ENCODE data around the gene EPB41L1. TPM values are rescaled to one million over a fixed set of nuclear protein-coding genes. Genes with fewer than 3 reads are reported as not detected.

Gene EPB41L1
- total RNA-seq, 1 experiment from 2014 or later, result 38.7 TPM

DNA sequence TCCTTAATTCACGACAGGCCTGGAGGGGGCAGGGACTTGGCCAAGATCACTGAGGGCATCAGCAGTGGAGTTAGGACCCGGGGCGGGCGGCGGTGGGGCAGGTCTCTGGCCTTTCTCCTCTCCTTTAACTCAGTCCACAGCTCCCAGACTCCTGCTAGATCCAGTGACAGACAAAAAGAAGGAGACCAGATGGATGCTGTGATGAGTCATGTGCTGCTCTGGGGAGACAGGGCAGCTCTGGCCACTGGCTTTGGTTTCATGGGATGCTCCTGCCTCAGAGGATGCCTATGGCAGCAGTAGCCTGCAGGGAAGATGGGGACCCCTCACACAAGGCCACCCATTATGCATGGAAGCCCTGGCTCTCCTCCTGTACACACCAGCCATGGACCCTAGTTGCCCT, 20.5 kb downstream of the EPB41L1 start:
- ATAC-seq (no peak), DNase-seq (ENCODE audit: low spot score) (no peak)
- Mint-ChIP-seq H3K4me3 (no peak overlapping the region), H3K36me3 (no peaks in the 10 kb centered on the region), H3K9me3 (no peaks in the 10 kb centered on the region), H3K27ac (no peak overlapping the region), H3K27me3 (ENCODE audit: low read depth) (no peaks in the 10 kb centered on the region), H3K4me1 (peaks cover 18% of the 10 kb centered on the region)
- ChIA-PET POLR2A (no interaction called here), CTCF (interaction anchor here (1.0 to 4.8 kb wide), 4 partner anchors 18 to 264 kb away, joined by 3 to 32 read pairs (median 3); no protein-coding TSS in a partner anchor)
- TF ChIP-seq OVOL2 (CRISPR knock-in tag; IDR thresholded peaks at IDR 0.05; ENCODE audit: borderline replicate concordance) (no peak), ZBTB21 (CRISPR knock-in tag; IDR thresholded peaks at IDR 0.05; ENCODE audit: borderline replicate concordance) (no peak), CREM (CRISPR knock-in tag; IDR thresholded peaks at IDR 0.05) (no peak), RELA (CRISPR knock-in tag; IDR thresholded peaks at IDR 0.05; ENCODE audit: borderline replicate concordance) (no peak), TCF7 (CRISPR knock-in tag; IDR thresholded peaks at IDR 0.05; ENCODE audit: low read depth) (no peak), SOX15 (CRISPR knock-in tag; IDR thresholded peaks at IDR 0.05) (no peak), ZNF423 (CRISPR knock-in tag; IDR thresholded peaks at IDR 0.05) (no peak), ZNF232 (CRISPR knock-in tag; IDR thresholded peaks at IDR 0.05) (no peak), FOXK1 (CRISPR knock-in tag; IDR thresholded peaks at IDR 0.05) (no peak), HMGA2 (CRISPR knock-in tag; IDR thresholded peaks at IDR 0.05) (no peak), FOXJ3 (CRISPR knock-in tag; IDR thresholded peaks at IDR 0.05; ENCODE audit: borderline replicate concordance) (no peak)
- TF ChIP-seq, protein P1, sequence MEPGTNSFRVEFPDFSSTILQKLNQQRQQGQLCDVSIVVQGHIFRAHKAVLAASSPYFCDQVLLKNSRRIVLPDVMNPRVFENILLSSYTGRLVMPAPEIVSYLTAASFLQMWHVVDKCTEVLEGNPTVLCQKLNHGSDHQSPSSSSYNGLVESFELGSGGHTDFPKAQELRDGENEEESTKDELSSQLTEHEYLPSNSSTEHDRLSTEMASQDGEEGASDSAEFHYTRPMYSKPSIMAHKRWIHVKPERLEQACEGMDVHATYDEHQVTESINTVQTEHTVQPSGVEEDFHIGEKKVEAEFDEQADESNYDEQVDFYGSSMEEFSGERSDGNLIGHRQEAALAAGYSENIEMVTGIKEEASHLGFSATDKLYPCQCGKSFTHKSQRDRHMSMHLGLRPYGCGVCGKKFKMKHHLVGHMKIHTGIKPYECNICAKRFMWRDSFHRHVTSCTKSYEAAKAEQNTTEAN (CRISPR knock-in tag; IDR thresholded peaks at IDR 0.05), result no peak
- TF ChIP-seq, protein P2, sequence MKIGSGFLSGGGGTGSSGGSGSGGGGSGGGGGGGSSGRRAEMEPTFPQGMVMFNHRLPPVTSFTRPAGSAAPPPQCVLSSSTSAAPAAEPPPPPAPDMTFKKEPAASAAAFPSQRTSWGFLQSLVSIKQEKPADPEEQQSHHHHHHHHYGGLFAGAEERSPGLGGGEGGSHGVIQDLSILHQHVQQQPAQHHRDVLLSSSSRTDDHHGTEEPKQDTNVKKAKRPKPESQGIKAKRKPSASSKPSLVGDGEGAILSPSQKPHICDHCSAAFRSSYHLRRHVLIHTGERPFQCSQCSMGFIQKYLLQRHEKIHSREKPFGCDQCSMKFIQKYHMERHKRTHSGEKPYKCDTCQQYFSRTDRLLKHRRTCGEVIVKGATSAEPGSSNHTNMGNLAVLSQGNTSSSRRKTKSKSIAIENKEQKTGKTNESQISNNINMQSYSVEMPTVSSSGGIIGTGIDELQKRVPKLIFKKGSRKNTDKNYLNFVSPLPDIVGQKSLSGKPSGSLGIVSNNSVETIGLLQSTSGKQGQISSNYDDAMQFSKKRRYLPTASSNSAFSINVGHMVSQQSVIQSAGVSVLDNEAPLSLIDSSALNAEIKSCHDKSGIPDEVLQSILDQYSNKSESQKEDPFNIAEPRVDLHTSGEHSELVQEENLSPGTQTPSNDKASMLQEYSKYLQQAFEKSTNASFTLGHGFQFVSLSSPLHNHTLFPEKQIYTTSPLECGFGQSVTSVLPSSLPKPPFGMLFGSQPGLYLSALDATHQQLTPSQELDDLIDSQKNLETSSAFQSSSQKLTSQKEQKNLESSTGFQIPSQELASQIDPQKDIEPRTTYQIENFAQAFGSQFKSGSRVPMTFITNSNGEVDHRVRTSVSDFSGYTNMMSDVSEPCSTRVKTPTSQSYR (CRISPR knock-in tag; IDR thresholded peaks at IDR 0.05), result no peak
- TF ChIP-seq, protein P3, sequence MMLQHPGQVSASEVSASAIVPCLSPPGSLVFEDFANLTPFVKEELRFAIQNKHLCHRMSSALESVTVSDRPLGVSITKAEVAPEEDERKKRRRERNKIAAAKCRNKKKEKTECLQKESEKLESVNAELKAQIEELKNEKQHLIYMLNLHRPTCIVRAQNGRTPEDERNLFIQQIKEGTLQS (CRISPR knock-in tag; conservative IDR thresholded peaks at IDR 0.05), result no peak
- TF ChIP-seq, protein P4, sequence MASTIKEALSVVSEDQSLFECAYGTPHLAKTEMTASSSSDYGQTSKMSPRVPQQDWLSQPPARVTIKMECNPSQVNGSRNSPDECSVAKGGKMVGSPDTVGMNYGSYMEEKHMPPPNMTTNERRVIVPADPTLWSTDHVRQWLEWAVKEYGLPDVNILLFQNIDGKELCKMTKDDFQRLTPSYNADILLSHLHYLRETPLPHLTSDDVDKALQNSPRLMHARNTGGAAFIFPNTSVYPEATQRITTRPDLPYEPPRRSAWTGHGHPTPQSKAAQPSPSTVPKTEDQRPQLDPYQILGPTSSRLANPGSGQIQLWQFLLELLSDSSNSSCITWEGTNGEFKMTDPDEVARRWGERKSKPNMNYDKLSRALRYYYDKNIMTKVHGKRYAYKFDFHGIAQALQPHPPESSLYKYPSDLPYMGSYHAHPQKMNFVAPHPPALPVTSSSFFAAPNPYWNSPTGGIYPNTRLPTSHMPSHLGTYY (CRISPR knock-in tag; IDR thresholded peaks at IDR 0.05), result no peak

DNA sequence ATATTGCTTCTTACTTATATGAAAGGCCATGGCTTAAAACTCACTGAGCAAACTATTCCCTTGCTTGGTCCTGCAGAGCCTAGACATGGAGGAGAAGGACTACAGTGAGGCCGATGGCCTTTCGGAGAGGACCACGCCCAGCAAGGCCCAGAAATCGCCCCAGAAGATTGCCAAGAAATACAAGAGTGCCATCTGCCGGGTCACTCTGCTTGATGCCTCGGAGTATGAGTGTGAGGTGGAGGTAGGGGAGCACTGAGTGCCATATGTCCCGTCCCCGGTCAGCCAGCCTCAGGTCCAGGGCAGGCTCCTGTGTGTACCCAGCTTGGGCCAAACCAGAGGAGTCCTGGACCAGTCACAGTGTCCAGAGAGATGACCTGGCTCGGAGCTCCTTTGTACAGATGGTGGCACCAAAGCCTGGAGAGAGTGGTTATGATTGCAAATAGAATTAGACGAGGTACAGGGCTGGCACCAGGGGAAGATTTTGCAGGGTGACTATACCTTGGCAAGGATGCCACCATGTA, 21.0 kb downstream of the EPB41L1 start:
- ChIA-PET POLR2A (no interaction called here), CTCF (interaction anchor here (1.1 to 4.8 kb wide), 4 partner anchors 19 to 263 kb away, joined by 3 to 32 read pairs (median 3); no protein-coding TSS in a partner anchor)
- no peak for DNase-seq (ENCODE audit: low spot score)
- no peak for TF ChIP-seq ESRRA (CRISPR knock-in tag; IDR thresholded peaks at IDR 0.05; ENCODE audit: borderline replicate concordance)
- TF ChIP-seq GRHL2 (CRISPR knock-in tag; IDR thresholded peaks at IDR 0.05; ENCODE audit: insufficient replicate concordance, severe bottlenecking), result no peak
- TF ChIP-seq FOXJ3 (CRISPR knock-in tag; IDR thresholded peaks at IDR 0.05; ENCODE audit: borderline replicate concordance), result no peak
- TF ChIP-seq, protein P1 (CRISPR knock-in tag; IDR thresholded peaks at IDR 0.05), result no peak
- TF ChIP-seq CBFB (CRISPR knock-in tag; IDR thresholded peaks at IDR 0.05; ENCODE audit: low read depth), result no peak
- TF ChIP-seq GTF2I (CRISPR knock-in tag; conservative IDR thresholded peaks at IDR 0.05), result no peak
- H3K27me3 Mint-ChIP-seq (ENCODE audit: low read depth), result no peaks in the 10 kb centered on the region
- no peak for ATAC-seq
- H3K4me3 Mint-ChIP-seq, result no peak overlapping the region
- no peaks in the 10 kb centered on the region for H3K9me3 Mint-ChIP-seq
- H3K27ac Mint-ChIP-seq, result no peak overlapping the region; the same call in 1 of the 2 replicates
- H3K4me1 Mint-ChIP-seq, result peaks cover 14% of the 10 kb centered on the region
- H3K36me3 Mint-ChIP-seq, result no peaks in the 10 kb centered on the region
